CD4-positive, alpha-beta memory T cell (primary cell): Measurements from ENCODE around the gene POTEF. TPM values are rescaled to one million over a fixed set of nuclear protein-coding genes. Genes with fewer than 3 reads are reported as not detected.
"Not testable (repeated sequence)": the region's sequence is repeated elsewhere in the genome, so short reads cannot be mapped to it uniquely, and the experiment has no call there.

ENCODE experiments used
- CTCF ChIA-PET: fragments of 350-600 bp; sonication (Branson Sonifier 250); formaldehyde crosslinking; loops from one replicate; lab custom pipeline; 2021; ENCODE audit warnings: inconsistent platforms; ENCODE audit not compliant: partially characterized antibody; lab: Charles Lee
- POLR2A ChIA-PET: fragments of 350-600 bp; sonication (Branson Sonifier 250); formaldehyde crosslinking; loops from one replicate; lab custom pipeline; 2021; ENCODE audit not compliant: partially characterized antibody; lab: Charles Lee
- DNase-seq, 5 donors: peaks; one replicate each; pipeline versions ENCODE4 v3.0.0 to v3.0.0-alpha.2; 2020 to 2022; ENCODE audit warnings: mixed read lengths in 1 of 5
- H3K27ac ChIP-seq: one replicate; pipeline ENCODE4 v1.7.0; 2013; ENCODE audit warnings: low read depth, low read length
- H3K27me3 ChIP-seq: 2 replicates; pipeline ENCODE4 v1.7.0; 2013; ENCODE audit warnings: mild to moderate bottlenecking, low read length, moderate library complexity; ENCODE audit not compliant: insufficient read depth
- H3K36me3 ChIP-seq: 2 replicates; pipeline ENCODE4 v1.7.0; 2013; ENCODE audit warnings: mild to moderate bottlenecking, low read length, moderate library complexity; ENCODE audit not compliant: insufficient read depth
- H3K4me1 ChIP-seq: 2 replicates; pipeline ENCODE4 v1.7.0; 2013; ENCODE audit warnings: mild to moderate bottlenecking, low read length, moderate library complexity; ENCODE audit not compliant: insufficient read depth
- H3K4me3 ChIP-seq, 2 donors: one replicate each; pipeline ENCODE4 v1.7.0; 2013; ENCODE audit warnings: low read length in 2 of 2, mild to moderate bottlenecking in 1 of 2
- H3K9me3 ChIP-seq, 2 donors: one replicate each; pipeline ENCODE4 v1.7.0; 2013; ENCODE audit warnings: low read length in 2 of 2, control low read depth in 1 of 2; ENCODE audit not compliant: control insufficient read depth in 1 of 2
- H3K27ac Mint-ChIP-seq, 7 donors: one replicate each; pipeline ENCODE4 v1.8.0; 2020 to 2021; ENCODE audit warnings: mixed read lengths in 7 of 7, mild to moderate bottlenecking in 6 of 7, inconsistent platforms in 3 of 7, moderate library complexity in 3 of 7
- H3K27me3 Mint-ChIP-seq, 2 donors: one replicate each; pipeline ENCODE4 v1.8.0; 2020 to 2021; ENCODE audit warnings: mixed read lengths in 2 of 2
- H3K36me3 Mint-ChIP-seq, 2 donors: one replicate each; pipeline ENCODE4 v1.8.0; 2020 to 2021; ENCODE audit warnings: mixed read lengths in 2 of 2, inconsistent platforms in 1 of 2, mild to moderate bottlenecking in 1 of 2
- H3K4me1 Mint-ChIP-seq, 4 donors: one replicate each; pipeline ENCODE4 v1.8.0; 2020 to 2021; ENCODE audit warnings: mixed read lengths in 4 of 4, mild to moderate bottlenecking in 1 of 4
- H3K4me3 Mint-ChIP-seq, 8 donors: one replicate each; pipeline ENCODE4 v1.8.0; 2020 to 2021; ENCODE audit warnings: mixed read lengths in 8 of 8, mild to moderate bottlenecking in 7 of 8, moderate library complexity in 6 of 8, inconsistent platforms in 3 of 8
- H3K9me3 Mint-ChIP-seq, 8 donors: one replicate each; pipeline ENCODE4 v1.8.0; 2020 to 2021; ENCODE audit warnings: mixed read lengths in 8 of 8, mild to moderate bottlenecking in 5 of 8, inconsistent platforms in 3 of 8, moderate library complexity in 1 of 8
- intact Hi-C: fragments of 100-400 bp; cut with micrococcal nuclease; formaldehyde crosslinking; loops from one replicate; pipeline ENCODE4 v1.15.1; 2023
- polyA plus RNA-seq, 2 donors: library from polyadenylated mRNA; unstranded; fragments of 300-500 nt; fragmentation: Illumina TruSeq; gene quantifications; one replicate each; pipeline ENCODE4 v1.2.3, GENCODE V29; 2021
- total RNA-seq, 2 experiments: library from RNA; stranded (reverse); gene quantifications; one replicate each; pipeline ENCODE4 v1.2.3, GENCODE V29; 2021

Gene POTEF
- total and polyA plus RNA-seq, 4 experiments from 2014 or later, result 0.16 TPM; not detected in 3

DNA sequence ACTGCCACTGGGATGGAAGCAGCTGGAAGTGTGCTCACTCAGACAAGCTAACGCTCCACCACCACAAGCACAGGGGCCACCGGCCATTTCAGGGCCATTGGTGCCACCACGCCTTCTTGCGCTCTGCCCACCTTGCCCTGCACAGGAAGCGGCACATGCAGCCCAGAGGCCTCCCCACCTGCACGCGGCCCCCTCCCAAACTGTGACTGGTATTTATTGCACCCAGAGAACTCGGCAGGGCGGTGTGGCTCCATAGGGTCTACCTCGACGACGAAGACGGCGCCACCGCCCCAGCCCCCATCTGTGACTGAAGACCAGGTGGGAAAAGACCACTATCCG, 90.8 kb downstream of the POTEF start:
- intact Hi-C loops, H3K36me3 Mint-ChIP-seq, POLR2A ChIA-PET, H3K27me3 Mint-ChIP-seq, H3K9me3 ChIP-seq, H3K4me1 ChIP-seq, H3K27ac Mint-ChIP-seq, H3K36me3 ChIP-seq, H3K27ac ChIP-seq, H3K4me3 Mint-ChIP-seq, CTCF ChIA-PET, DNase-seq, H3K9me3 Mint-ChIP-seq, H3K27me3 ChIP-seq, H3K4me3 ChIP-seq, H3K4me1 Mint-ChIP-seq: not testable (repeated sequence)

DNA sequence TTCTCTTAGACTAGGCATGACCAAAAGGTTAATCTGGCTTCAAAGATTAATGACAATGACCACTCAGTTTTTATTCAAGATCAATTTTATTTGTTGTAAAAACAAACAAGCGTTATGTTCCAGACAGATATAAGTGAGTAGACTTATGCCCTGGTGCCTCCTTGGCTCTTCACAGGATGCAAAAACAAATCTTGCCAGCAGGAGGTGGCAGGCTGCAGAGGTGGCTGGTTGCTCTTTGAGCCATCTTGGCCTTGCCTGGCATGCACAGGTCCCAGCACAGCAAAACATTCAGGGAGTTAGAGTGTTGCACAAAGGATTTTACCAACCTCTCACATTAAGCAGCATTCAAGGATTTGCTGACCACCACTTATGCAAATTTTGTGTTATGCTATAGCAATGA, 103.1 kb downstream of the POTEF start:
- H3K36me3 Mint-ChIP-seq, H3K4me1 ChIP-seq, H3K27ac Mint-ChIP-seq, H3K27me3 ChIP-seq, H3K4me3 Mint-ChIP-seq, H3K9me3 Mint-ChIP-seq, intact Hi-C loops, CTCF ChIA-PET, H3K9me3 ChIP-seq, H3K4me3 ChIP-seq, POLR2A ChIA-PET, H3K36me3 ChIP-seq, H3K27me3 Mint-ChIP-seq, DNase-seq, H3K4me1 Mint-ChIP-seq, H3K27ac ChIP-seq: not testable (repeated sequence)

Other genes with a start within 250 kb of the POTEF start
- under 1 TPM in 1 of 2 experiments, not detected in 1; 0.11 TPM for gene RAB6C, start 149.6 kb downstream of the POTEF start, total RNA-seq
- not detected for gene RAB6C, start 149.6 kb downstream of the POTEF start, polyA plus RNA-seq
- gene CCDC74B, start 15.9 kb upstream of the POTEF start, total RNA-seq, result under 1 TPM; 0.12 to 0.30 TPM
- not detected for gene CCDC74B, start 15.9 kb upstream of the POTEF start, polyA plus RNA-seq
- gene SMPD4, start 52.4 kb upstream of the POTEF start, total RNA-seq, result 10 to 100 TPM; 48.8 to 51.5 TPM
- 10 to 100 TPM; 26.1 to 41.4 TPM for gene SMPD4, start 52.4 kb upstream of the POTEF start, polyA plus RNA-seq
- 100 to 1,000 TPM; 205 to 207 TPM for gene MZT2B, start 53.0 kb upstream of the POTEF start, total RNA-seq
- 100 to 1,000 TPM; 184 to 199 TPM for gene MZT2B, start 53.0 kb upstream of the POTEF start, polyA plus RNA-seq
- not detected for gene TUBA3E, start 69.2 kb upstream of the POTEF start, total RNA-seq
- not detected for gene TUBA3E, start 69.2 kb upstream of the POTEF start, polyA plus RNA-seq
- gene IMP4, start 213.7 kb upstream of the POTEF start, total RNA-seq, result 10 to 100 TPM; 72.6 to 73.9 TPM
- 10 to 100 TPM; 92.8 to 96.7 TPM for gene IMP4, start 213.7 kb upstream of the POTEF start, polyA plus RNA-seq
- gene PTPN18, start 226.8 kb upstream of the POTEF start, total RNA-seq, result 10 to 100 TPM; 54.9 to 67.2 TPM
- gene PTPN18, start 226.8 kb upstream of the POTEF start, polyA plus RNA-seq, result 10 to 100 TPM; 30.9 to 66.1 TPM